Right ventricle myocardium inferior (tissue), 1 donor: ENCODE data around the gene XRN1. TPM values are rescaled to one million over a fixed set of nuclear protein-coding genes. Genes with fewer than 3 reads are reported as not detected.
A peak's percentile ranks its signal among the peaks of the same experiment; 100 is the strongest.

Experiments used
- ATAC-seq: fragments of 200-7000 bp; cut with Tn5 transposase; one replicate; pipeline ENCODE4 v1.9.1; 2020; ENCODE audit warnings: mild to moderate bottlenecking, moderate library complexity
- DNase-seq: peaks from one replicate; pipeline ENCODE4 v3.0.0; 2021; ENCODE audit errors: missing footprints
- intact Hi-C: fragments of 100-400 bp; cut with DNase I; formaldehyde crosslinking; loops from one replicate; pipeline ENCODE4 v1.11.0; 2022
- long read RNA-seq: library from polyadenylated mRNA; unstranded; transcript quantifications from one replicate; pipeline ENCODE4 v2.0.0, GENCODE V29; 2021
- total RNA-seq: library from RNA; stranded (reverse); fragmentation: NEBNext Ultra II Directional; extraction: Animal tissue kit (Norgen Biotek cat#: 25700); gene quantifications from one replicate; pipeline ENCODE4 v1.2.1, GENCODE V29; 2021
- donor health status: DM: no; HTN: yes; CAD: no; lungs with severe emphysema.

XRN1 gene, protein sequence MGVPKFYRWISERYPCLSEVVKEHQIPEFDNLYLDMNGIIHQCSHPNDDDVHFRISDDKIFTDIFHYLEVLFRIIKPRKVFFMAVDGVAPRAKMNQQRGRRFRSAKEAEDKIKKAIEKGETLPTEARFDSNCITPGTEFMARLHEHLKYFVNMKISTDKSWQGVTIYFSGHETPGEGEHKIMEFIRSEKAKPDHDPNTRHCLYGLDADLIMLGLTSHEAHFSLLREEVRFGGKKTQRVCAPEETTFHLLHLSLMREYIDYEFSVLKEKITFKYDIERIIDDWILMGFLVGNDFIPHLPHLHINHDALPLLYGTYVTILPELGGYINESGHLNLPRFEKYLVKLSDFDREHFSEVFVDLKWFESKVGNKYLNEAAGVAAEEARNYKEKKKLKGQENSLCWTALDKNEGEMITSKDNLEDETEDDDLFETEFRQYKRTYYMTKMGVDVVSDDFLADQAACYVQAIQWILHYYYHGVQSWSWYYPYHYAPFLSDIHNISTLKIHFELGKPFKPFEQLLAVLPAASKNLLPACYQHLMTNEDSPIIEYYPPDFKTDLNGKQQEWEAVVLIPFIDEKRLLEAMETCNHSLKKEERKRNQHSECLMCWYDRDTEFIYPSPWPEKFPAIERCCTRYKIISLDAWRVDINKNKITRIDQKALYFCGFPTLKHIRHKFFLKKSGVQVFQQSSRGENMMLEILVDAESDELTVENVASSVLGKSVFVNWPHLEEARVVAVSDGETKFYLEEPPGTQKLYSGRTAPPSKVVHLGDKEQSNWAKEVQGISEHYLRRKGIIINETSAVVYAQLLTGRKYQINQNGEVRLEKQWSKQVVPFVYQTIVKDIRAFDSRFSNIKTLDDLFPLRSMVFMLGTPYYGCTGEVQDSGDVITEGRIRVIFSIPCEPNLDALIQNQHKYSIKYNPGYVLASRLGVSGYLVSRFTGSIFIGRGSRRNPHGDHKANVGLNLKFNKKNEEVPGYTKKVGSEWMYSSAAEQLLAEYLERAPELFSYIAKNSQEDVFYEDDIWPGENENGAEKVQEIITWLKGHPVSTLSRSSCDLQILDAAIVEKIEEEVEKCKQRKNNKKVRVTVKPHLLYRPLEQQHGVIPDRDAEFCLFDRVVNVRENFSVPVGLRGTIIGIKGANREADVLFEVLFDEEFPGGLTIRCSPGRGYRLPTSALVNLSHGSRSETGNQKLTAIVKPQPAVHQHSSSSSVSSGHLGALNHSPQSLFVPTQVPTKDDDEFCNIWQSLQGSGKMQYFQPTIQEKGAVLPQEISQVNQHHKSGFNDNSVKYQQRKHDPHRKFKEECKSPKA (N-terminal part only)
- 13.2 TPM for total RNA-seq
- long read RNA-seq, partial matches to known transcripts = 1 of 1 reads
- long read RNA-seq, other reads (novel, unspliced or antisense) = 0 of 1 reads

DNA sequence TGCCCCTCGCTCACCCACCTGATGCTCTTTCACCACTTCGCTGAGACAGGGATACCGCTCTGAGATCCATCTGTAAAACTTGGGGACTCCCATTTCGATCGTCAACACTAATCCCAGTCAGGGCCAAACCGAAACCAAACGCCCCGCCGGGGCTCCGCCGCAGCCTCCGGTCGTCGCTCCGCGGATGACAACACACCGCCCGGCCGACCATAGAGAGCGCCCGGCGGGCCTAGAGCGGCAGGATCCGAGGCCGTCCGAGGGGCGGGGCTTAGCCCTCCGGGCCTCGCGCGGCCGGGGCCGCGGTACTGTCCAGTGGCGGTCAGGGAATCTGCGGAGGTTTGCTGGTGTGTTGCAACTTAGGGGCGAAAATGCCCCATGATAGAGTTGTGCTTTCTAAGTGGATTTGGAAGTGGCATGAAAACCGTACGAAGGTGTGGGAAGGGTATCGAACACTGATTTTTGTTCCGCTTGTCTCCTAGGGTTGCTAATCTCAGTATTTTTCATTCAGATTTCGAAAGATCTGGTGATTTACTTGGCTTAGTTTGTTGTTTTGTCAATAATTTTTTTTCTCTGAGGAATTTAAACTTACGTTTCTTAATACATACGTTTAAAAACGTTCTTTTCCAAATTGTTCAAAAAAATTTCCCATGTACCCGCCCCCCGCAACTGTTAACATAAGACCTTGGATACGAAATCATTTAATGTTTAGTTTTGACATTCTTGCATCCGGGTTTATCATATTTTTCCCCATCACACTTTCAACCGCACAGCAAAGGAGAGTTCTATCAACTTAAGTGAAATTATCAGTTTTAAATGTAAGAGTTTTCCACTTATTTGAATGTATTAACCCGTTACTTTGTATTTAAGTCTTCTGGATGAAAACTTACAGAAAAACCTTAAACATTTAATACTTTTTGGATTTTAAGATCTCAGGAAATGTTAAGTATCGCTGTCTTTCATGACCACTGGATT, at the start of gene XRN1:
Gene XRN1 (minus strand): TSS at position 186 of the 972 bp plus-strand sequence. CDS start 93 bp downstream, at position 93.
- ATAC-seq = peak; percentile 100
- intact Hi-C loops = no loop called here

GRCh38 chr3:142495103-142495502, 47.3 kb upstream of the XRN1 start:
- DNase-seq (no peak), ATAC-seq (no peak)
- intact Hi-C loops = no loop called here

More for the DNA sequence above, at the start of gene XRN1:
- DNase-seq = peak; percentile 98

DNA sequence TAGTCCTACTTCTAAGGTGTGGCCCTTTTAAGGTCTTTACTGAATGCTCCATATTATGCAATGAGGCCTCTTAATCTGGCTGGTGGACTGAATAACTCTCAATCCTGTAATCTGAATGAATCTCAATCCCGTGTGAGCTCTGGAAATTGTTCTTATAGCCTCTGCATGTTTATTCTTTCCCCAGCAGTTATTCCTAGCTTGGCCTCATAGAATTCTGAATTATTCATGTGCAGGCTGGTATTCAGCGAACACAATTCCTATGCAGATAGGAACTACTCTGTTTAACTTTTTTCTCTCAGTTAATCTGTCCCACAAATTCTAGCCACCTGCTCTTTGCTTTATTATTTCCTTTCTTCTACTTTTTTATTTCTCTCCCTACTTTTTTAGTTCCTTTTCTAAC, 44.3 kb upstream of the XRN1 start:
- DNase-seq (no peak), ATAC-seq (no peak)
- intact Hi-C loops = no loop called here

DNA sequence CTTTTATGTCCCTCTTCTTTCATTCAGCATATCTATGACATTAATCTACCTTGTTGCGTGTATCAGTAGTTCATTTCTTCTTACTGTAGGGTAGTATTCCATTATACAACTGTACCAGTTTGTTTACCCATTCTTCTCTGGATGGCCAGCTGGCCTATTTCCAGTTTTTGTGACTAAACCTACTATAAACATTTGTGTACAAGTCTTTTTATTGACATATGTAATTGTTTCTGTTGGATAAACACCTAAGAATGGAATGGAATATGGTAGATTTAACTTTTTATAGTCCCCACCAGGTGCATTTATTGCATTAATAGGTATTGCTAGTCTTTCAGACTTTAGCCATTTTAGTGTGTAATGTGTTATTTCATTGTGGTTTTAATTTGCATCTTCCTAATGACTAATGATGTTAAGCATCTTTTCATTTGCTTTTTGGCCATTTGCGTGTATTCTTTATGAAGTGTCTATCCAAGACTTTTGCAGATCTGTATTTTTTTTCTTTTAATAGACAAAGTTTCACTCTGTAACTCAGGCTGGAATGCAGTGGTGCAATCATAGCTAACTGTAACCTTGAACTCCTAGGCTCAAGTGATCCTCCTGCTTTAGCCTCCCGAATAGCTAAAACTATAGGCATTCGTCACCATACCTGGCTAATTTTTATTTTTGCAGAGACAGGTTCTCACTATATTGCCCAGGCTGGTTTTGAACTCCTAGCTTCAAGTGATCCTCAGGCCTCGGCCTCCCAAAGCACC, 41.9 kb upstream of the XRN1 start:
- no peak for DNase-seq
- intact Hi-C loops = no loop called here
- no peak for ATAC-seq

- intact Hi-C loops = no loop called here
- ATAC-seq (no peak), DNase-seq (no peak)
Observed at GRCh38 chr3:142484912-142485435, 37.1 kb upstream of the XRN1 start.

DNA sequence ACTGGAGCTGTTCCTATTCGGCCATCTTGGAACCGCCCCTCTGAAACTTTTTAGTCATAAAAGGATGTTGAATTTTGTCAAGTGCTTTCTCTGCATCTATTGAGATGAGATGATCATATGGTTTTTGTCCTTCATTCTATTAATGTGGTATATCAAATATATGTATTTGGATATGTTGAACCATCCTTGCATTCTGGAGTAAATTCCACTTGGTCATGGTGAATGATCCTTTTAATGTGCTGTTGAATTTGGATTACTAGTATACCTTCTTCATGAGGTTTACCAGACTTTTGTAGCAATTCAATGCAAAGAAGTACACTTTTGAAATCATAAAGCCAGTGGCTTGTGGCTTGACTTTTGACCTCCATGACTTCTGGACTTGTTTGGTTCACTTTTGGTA, 33.4 kb upstream of the XRN1 start:
- intact Hi-C loops = no loop called here
- ATAC-seq (no peak), DNase-seq (no peak)

DNA sequence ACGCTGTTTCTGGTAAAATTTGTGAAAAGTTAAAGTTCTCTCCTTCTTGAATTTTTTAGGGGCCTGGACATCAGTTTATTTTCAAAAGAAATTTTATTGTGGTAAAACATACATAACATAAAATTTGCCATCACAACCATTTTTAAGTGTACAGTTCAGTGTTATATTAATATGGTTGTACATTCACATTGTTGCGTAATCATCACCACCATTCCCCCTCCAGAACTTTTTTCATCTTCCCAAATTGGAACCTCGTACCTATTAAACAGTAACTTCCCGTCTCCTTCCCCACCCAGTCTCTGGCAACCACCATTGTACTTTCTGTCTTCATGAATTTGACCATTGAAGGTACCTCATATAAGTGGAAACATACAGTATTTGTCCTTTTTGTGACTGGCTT, 23.0 kb upstream of the XRN1 start:
- ATAC-seq (no peak), DNase-seq (no peak)
- intact Hi-C loops = no loop called here

DNA sequence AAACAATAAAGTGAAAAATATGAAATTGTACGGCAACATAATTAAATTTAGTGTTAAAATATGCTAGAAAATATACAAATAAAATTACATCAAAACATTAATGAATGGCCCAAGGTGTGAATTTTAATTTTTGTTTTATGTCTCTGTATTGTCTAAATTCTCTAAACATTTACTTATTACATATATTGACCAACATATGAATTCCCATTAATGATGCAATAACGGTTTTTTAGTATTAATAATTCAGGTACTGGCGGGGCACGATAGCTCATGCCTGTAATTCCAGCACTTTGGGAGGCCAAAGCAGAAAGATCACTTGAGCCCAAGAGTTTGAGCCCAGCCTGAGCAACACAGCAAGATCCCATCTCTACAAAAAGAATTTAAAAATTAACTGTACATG, 20.6 kb upstream of the XRN1 start:
- no peak for ATAC-seq
- no peak for DNase-seq
- intact Hi-C loops = no loop called here

DNA sequence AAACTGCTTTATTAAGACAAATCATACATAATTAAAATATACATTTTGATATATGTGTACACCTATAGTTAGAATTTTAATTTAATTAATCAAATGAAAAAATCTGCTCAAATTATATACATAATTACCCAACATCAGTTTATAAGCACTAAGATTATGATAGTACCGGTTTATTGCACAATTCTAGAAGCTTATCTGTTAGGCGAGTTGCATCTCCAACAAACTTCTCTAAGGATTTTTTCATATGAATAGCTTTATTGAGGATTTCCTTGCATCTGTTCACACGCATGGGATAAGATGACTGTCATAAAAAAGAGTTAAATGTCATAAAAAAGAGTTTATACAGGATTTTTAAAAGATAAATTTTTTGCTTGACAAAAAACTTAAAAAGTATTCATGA, 19.9 kb upstream of the XRN1 start:
- intact Hi-C loops = no loop called here
- no peak for ATAC-seq
- DNase-seq = no peak

DNA sequence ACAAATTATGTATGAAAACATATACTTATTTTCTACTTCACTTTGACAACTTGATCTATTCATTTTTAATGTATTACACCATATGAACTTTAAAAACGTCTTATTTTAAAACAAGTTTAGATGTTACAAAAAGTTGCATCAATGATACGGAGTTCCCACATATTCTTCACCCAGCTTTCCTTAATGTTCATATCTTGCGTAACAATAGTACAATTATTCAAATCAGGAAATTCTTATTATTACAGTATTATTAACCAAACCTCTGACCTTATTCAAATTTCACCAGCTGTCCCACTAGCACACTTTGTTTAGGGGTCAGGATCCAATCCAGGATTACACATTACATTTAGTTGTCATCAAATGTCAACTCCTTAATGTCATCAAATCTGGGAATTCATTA, 12.9 kb upstream of the XRN1 start:
- intact Hi-C loops = no loop called here
- ATAC-seq (no peak), DNase-seq (no peak)

DNA sequence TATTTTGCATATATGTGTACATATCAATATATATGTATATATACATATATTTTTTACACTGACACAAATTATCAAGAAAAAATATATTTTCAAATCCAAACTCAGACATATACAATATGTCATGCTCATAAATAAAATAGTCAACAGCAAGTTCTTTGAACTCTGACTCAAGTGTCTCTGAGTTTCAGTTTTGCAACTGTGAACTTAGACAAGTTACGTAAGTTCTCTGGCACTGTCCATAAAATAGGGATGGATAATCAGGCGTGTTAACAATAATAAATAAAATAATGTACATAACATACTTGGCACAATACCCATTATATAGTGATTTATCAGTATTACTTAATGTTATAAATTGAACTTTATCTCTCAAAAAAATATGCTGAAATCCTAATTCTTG, 12.1 kb upstream of the XRN1 start:
- intact Hi-C loops = no loop called here
- no peak for ATAC-seq
- DNase-seq = no peak

DNA sequence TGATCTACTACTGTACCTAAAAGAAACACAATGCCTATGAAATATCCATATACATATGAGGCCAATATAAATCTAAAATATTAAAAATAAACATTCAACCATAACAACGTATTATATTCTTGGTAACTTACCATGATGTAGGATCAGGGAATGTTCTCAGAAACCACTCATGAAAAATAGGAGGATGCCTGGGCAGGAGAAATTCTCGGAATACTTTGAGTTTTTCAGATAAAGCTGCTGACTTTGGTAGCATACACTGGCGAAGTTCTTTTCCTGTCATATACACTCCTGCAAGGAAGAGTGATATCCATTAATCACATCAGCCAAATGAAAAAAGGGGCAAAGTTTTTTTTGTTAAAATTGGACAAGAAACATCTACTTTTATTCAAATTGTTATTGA, 11.3 kb upstream of the XRN1 start:
- DNase-seq = no peak
- intact Hi-C loops = no loop called here
- no peak for ATAC-seq

DNA sequence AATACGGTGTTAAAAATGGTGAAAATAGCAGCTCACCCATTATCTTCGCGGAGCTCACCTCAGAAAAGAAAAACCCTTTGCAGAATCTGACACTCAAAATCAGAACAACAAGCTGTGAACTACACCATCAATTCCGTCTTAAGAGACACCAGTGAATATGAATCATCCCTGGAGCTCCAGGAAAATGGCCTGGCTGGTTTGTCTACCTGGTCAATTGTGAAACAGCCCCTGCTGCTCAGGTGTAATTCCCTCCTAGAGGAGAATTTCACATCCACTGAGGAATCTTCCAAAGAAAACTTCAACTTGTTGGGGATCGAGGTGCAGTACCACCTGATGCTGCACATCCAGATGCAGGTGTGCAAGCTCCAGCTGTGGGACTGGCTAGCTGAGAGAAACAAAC, 3.0 kb upstream of the XRN1 start:
- DNase-seq (no peak), ATAC-seq (no peak)
- intact Hi-C loops = no loop called here

DNA sequence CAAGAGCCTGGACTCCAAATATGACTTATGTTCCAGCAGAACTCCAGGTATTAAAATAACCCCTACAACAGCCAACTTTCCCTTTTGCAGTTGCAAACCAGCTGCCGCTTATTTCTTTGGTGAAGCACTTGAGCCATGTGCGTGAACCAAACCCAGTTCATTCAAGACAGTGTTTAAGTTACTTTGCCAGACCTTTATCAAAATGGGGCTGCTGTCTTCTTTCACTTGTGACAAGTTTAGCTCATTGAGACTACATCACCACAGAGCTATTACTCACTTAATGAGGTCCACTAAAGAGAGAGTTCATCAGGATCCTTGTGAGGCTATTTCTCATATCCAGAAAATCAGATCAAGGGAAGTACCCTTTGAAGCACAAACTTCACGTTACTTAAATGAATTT, 2.4 kb upstream of the XRN1 start:
- intact Hi-C loops = no loop called here
- DNase-seq = no peak
- ATAC-seq = no peak

GRCh38 chr3:142447301-142447851, 461 bp downstream of the XRN1 start:
- peak; percentile 56 for ATAC-seq
- DNase-seq = no peak
- intact Hi-C loops = no loop called here

DNA sequence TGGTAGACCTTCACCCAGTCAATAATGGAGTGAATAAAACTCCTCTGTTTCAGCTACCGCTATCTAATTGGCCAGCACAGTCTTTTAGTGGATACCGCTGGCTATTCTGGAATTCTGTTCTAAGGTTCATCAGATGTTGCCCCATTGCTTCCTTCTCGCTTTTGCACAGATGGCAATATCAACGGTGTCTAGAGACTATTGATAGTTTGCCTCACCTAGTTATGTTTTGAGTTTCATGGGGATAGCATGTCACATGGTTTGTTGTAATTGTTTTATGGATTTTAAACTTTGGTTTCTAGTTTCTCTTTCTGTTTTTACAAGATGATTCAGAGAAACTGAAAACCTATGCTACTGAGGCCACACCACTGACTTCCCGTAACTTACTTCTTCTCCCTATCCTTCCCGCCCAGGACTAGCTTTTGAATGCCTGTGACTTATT, 2.0 kb downstream of the XRN1 start:
- DNase-seq (no peak), ATAC-seq (no peak)
- intact Hi-C loops = no loop called here

- DNase-seq (no peak), ATAC-seq (no peak)
- intact Hi-C loops = no loop called here
Observed at GRCh38 chr3:142444343-142444742, 3.5 kb downstream of the XRN1 start.
